PC-3 (cell line): ENCODE data around the gene OLFM4. TPM values are rescaled to one million over a fixed set of nuclear protein-coding genes. Genes with fewer than 3 reads are reported as not detected.

Experiments
- ATAC-seq: fragments of 200-7000 bp; cut with Tn5 transposase; 2 replicates; pipeline ENCODE4 v1.9.1; 2020; ENCODE audit warnings: mild to moderate bottlenecking, moderate library complexity
- BruUV-seq: library from RNA; stranded (reverse); fragments of 400-500 nt; replicated peaks from 2 replicates; lab custom pipeline; 2021; lab: Mats Ljungman, UMichigan
- CTCF ChIA-PET: fragments of 300-600 bp; sonication (Branson Sonifier 250); formaldehyde crosslinking; loops from one replicate; lab custom pipeline; 2022; ENCODE audit warnings: antibody characterized with exemption; lab: Charles Lee
- POLR2A ChIA-PET: fragments of 300-600 bp; sonication (Branson Sonifier 250); formaldehyde crosslinking; loops from one replicate; lab custom pipeline; 2022; ENCODE audit warnings: antibody characterized with exemption; ENCODE audit not compliant: unreplicated experiment; lab: Charles Lee
- DNase-seq: peaks from one replicate; pipeline ENCODE4 v3.0.0-alpha.2; 2015
- H2AFZ ChIP-seq: fragments of 300-600 bp; sonication (generic); 2 replicates; pipeline ENCODE4 v1.6.0; 2016; ENCODE audit warnings: antibody characterized with exemption, low read length
- H3F3A ChIP-seq: fragments of 300-600 bp; sonication (generic); one replicate; pipeline ENCODE4 v1.6.0; 2017; ENCODE audit warnings: antibody characterized with exemption, low read length, control low read depth, mild to moderate bottlenecking; ENCODE audit not compliant: unreplicated experiment
- H3K27ac ChIP-seq: fragments of 300-600 bp; sonication (generic); 2 replicates; pipeline ENCODE4 v1.5.1; 2016; ENCODE audit warnings: mild to moderate bottlenecking, low read length
- H3K27me3 ChIP-seq: fragments of 300-600 bp; sonication (generic); 2 replicates; pipeline ENCODE4 v1.6.1; 2016; ENCODE audit warnings: low read length, mixed read lengths
- H3K36me3 ChIP-seq: fragments of 300-600 bp; sonication (generic); 2 replicates; pipeline ENCODE4 v1.6.1; 2016; ENCODE audit warnings: low read depth, mixed run types, low read length, mixed read lengths
- H3K4me1 ChIP-seq: fragments of 300-600 bp; sonication (generic); 2 replicates; pipeline ENCODE4 v1.5.1; 2016; ENCODE audit warnings: low read length; ENCODE audit not compliant: insufficient read depth
- H3K4me2 ChIP-seq: fragments of 300-600 bp; sonication (generic); 2 replicates; pipeline ENCODE4 v1.6.0; 2016; ENCODE audit warnings: low read length
- H3K4me3 ChIP-seq: fragments of 300-600 bp; sonication (generic); 2 replicates; pipeline ENCODE4 v1.5.1; 2016; ENCODE audit warnings: mild to moderate bottlenecking, low read length, mixed read lengths
- H3K79me2 ChIP-seq: fragments of 300-600 bp; sonication (generic); 2 replicates; pipeline ENCODE4 v1.6.1; 2017; ENCODE audit warnings: low read length, mixed read lengths
- H3K9ac ChIP-seq: fragments of 300-600 bp; sonication (generic); 2 replicates; pipeline ENCODE4 v1.6.0; 2016; ENCODE audit warnings: mild to moderate bottlenecking, low read length
- H3K9me2 ChIP-seq: fragments of 300-600 bp; sonication (generic); replicated peaks from 2 replicates; pipeline ENCODE4 v1.6.1; 2016; ENCODE audit warnings: mixed run types, low read length, mixed read lengths
- H3K9me3 ChIP-seq: fragments of 300-600 bp; sonication (generic); 2 replicates; pipeline ENCODE4 v1.6.1; 2016; ENCODE audit warnings: low read length, mixed read lengths
- H4K20me1 ChIP-seq: fragments of 300-600 bp; sonication (generic); 2 replicates; pipeline ENCODE4 v1.6.1; 2016; ENCODE audit warnings: low read length, mixed read lengths
- CTCF ChIP-seq: fragments of 300-600 bp; sonication (generic); conservative IDR thresholded peaks from 2 replicates; pipeline ENCODE4 v1.5.1; 2017; ENCODE audit warnings: antibody characterized with exemption, low read depth, mild to moderate bottlenecking, low read length
- EZH2 ChIP-seq: fragments of 300-600 bp; sonication (generic); IDR thresholded peaks from one replicate; pipeline ENCODE4 v1.6.1; 2017; ENCODE audit warnings: antibody characterized with exemption, mild to moderate bottlenecking, low read length; ENCODE audit not compliant: unreplicated experiment
- EZH2phosphoT487 ChIP-seq: fragments of 300-600 bp; sonication (generic); IDR thresholded peaks from 2 replicates; pipeline ENCODE4 v1.6.1; 2018; ENCODE audit warnings: mild to moderate bottlenecking, antibody characterized with exemption, low read length, borderline replicate concordance
- intact Hi-C: fragments of 100-400 bp; cut with micrococcal nuclease; formaldehyde crosslinking; loops from 2 replicates; pipeline ENCODE4 v1.9.0; 2023
- total RNA-seq: library from RNA; depleted of rRNA; stranded (reverse); fragments of >200 nt; gene quantifications from 2 replicates; pipeline ENCODE4 v1.2.3, GENCODE V29; 2014

The OLFM4 gene
- total RNA-seq, 1 experiment from 2014 or later, result not detected

GRCh38 chr13:53073711-53074110, 45.1 kb downstream of the OLFM4 start:
- ChIA-PET CTCF (no interaction called here), POLR2A (interaction anchor here (0.6 kb wide), 1 partner anchor 17 kb away, joined by 5 read pairs; no protein-coding TSS in a partner anchor)
- no peak overlapping the region for H3K27ac ChIP-seq

GRCh38 chr13:53074114-53074513, 45.5 kb downstream of the OLFM4 start:
- no peak overlapping the region for H3K4me2 ChIP-seq
- ATAC-seq (no peak), DNase-seq (no peak)
- no peak overlapping the region for H3K4me3 ChIP-seq
- no peaks in the 10 kb centered on the region for H3F3A ChIP-seq
- TF ChIP-seq EZH2 (no peak), CTCF (no peak), EZH2phosphoT487 (no peak)
- intact Hi-C loops, result no loop called here
- no peaks in the 10 kb centered on the region for H3K79me2 ChIP-seq
- H3K9ac ChIP-seq, result no peak overlapping the region
- H2AFZ ChIP-seq, result no peak overlapping the region
- no peak overlapping the region for H3K27ac ChIP-seq
- no peaks in the 10 kb centered on the region for H3K4me1 ChIP-seq
- CTCF ChIA-PET, result no interaction called here
- BruUV-seq, result no TSS peak
- POLR2A ChIA-PET, result interaction anchor here (0.6 kb wide), 1 partner anchor 17 kb away, joined by 5 read pairs; no protein-coding TSS in a partner anchor
- no peaks in the 10 kb centered on the region for H4K20me1 ChIP-seq
- H3K9me3 ChIP-seq, result no peaks in the 10 kb centered on the region
- no peaks in the 10 kb centered on the region for H3K36me3 ChIP-seq
- no peaks in the 10 kb centered on the region for H3K27me3 ChIP-seq
- H3K9me2 ChIP-seq, result no peaks in the 10 kb centered on the region

More at GRCh38 chr13:53073711-53074110, 45.1 kb downstream of the OLFM4 start:
- no peaks in the 10 kb centered on the region for H3K9me3 ChIP-seq
- no peak overlapping the region for H3K4me2 ChIP-seq
- no peaks in the 10 kb centered on the region for H3K79me2 ChIP-seq
- no peak overlapping the region for H3K9ac ChIP-seq
- no TSS peak for BruUV-seq
- H3K9me2 ChIP-seq, result no peaks in the 10 kb centered on the region
- H3K27me3 ChIP-seq, result no peaks in the 10 kb centered on the region
- intact Hi-C loops, result no loop called here
- no peak overlapping the region for H3K4me3 ChIP-seq
- no peaks in the 10 kb centered on the region for H3K36me3 ChIP-seq
- ATAC-seq (no peak), DNase-seq (no peak)
- no peak for TF ChIP-seq CTCF
- no peak for TF ChIP-seq EZH2
- TF ChIP-seq EZH2phosphoT487, result no peak
- no peak overlapping the region for H2AFZ ChIP-seq
- H3K4me1 ChIP-seq, result no peaks in the 10 kb centered on the region
- H4K20me1 ChIP-seq, result no peaks in the 10 kb centered on the region
- H3F3A ChIP-seq, result no peaks in the 10 kb centered on the region

- Histone ChIP-seq H3K9me3 (no peaks in the 10 kb centered on the region), H3K9ac (no peak overlapping the region), H3F3A (no peaks in the 10 kb centered on the region), H3K4me1 (no peaks in the 10 kb centered on the region), H4K20me1 (no peaks in the 10 kb centered on the region), H3K36me3 (no peaks in the 10 kb centered on the region), H3K79me2 (no peaks in the 10 kb centered on the region), H3K27ac (no peak overlapping the region), H3K4me2 (no peak overlapping the region), H3K4me3 (no peak overlapping the region), H3K27me3 (no peaks in the 10 kb centered on the region), H3K9me2 (no peaks in the 10 kb centered on the region), H2AFZ (no peak overlapping the region)
- DNase-seq (no peak), ATAC-seq (no peak)
- TF ChIP-seq EZH2 (no peak), EZH2phosphoT487 (no peak), CTCF (no peak)
- ChIA-PET CTCF (no interaction called here), POLR2A (no interaction called here)
- intact Hi-C loops, result no loop called here
- BruUV-seq, result no TSS peak
Observed at GRCh38 chr13:53075356-53076041, 46.9 kb downstream of the OLFM4 start.
